OCI-LY7 (cell line): ENCODE results near the gene PHEX. TPM values are rescaled to one million over a fixed set of nuclear protein-coding genes. Genes with fewer than 3 reads are reported as not detected.

Experiments used
- BruUV-seq: library from RNA; stranded (reverse); fragments of 400-500 nt; replicated peaks from 2 replicates; lab custom pipeline; 2021; lab: Mats Ljungman, UMichigan
- CTCF ChIA-PET: fragments of 300-600 bp; sonication (Branson Sonifier 250); formaldehyde crosslinking; loops from one replicate; lab custom pipeline; 2022; ENCODE audit warnings: antibody characterized with exemption; ENCODE audit not compliant: unreplicated experiment; lab: Charles Lee
- POLR2A ChIA-PET: fragments of 300-600 bp; sonication (Branson Sonifier 250); formaldehyde crosslinking; loops from one replicate; lab custom pipeline; 2022; ENCODE audit warnings: antibody characterized with exemption; lab: Charles Lee
- DNase-seq: peaks from one replicate; pipeline ENCODE4 v3.0.0-alpha.2; 2015; ENCODE audit warnings: low spot score
- H2AFZ ChIP-seq: fragments of 200-600 bp; sonication (generic), shearing (Covaris generic); 2 replicates; pipeline ENCODE4 v1.6.1; 2014; ENCODE audit warnings: mild to moderate bottlenecking, antibody characterized with exemption, low read length, moderate library complexity
- H3K27ac ChIP-seq: fragments of 200-600 bp; sonication (generic); 2 replicates; pipeline ENCODE4 v1.5.1; 2014; ENCODE audit warnings: mixed run types, low read depth, mild to moderate bottlenecking, moderate library complexity, low read length, inconsistent platforms; ENCODE audit not compliant: poor library complexity, severe bottlenecking
- H3K36me3 ChIP-seq: fragments of 200-600 bp; sonication (generic); 2 replicates; pipeline ENCODE4 v1.6.1; 2014; ENCODE audit warnings: mild to moderate bottlenecking, antibody characterized with exemption, low read length, moderate library complexity, mixed read lengths; ENCODE audit not compliant: insufficient read depth
- H3K4me1 ChIP-seq: fragments of 200-600 bp; sonication (generic); 2 replicates; pipeline ENCODE4 v1.5.1; 2014; ENCODE audit warnings: mild to moderate bottlenecking, low read length; ENCODE audit not compliant: insufficient read depth, poor library complexity, severe bottlenecking
- H3K4me2 ChIP-seq: fragments of 200-600 bp; sonication (generic); 2 replicates; pipeline ENCODE4 v1.6.1; 2014; ENCODE audit warnings: mild to moderate bottlenecking, low read length
- H3K4me3 ChIP-seq: fragments of 200-600 bp; sonication (generic); 2 replicates; pipeline ENCODE4 v1.5.1; 2014; ENCODE audit warnings: mild to moderate bottlenecking, low read depth, low read length; ENCODE audit not compliant: poor library complexity, severe bottlenecking
- H3K79me2 ChIP-seq: fragments of 200-600 bp; sonication (generic); 2 replicates; pipeline ENCODE4 v1.6.1; 2016; ENCODE audit warnings: low read depth, mild to moderate bottlenecking, low read length, moderate library complexity, mixed read lengths; ENCODE audit not compliant: insufficient read depth
- H3K9me2 ChIP-seq: fragments of 200-600 bp; sonication (generic); 2 replicates; pipeline ENCODE4 v1.6.1; 2016; ENCODE audit warnings: mild to moderate bottlenecking, low read length, mixed read lengths; ENCODE audit not compliant: insufficient read depth
- H3K9me3 ChIP-seq: fragments of 200-600 bp; sonication (generic); 2 replicates; pipeline ENCODE4 v1.6.1; 2014; ENCODE audit warnings: mild to moderate bottlenecking, mixed run types, low read length, mixed read lengths
- H4K20me1 ChIP-seq: fragments of 200-600 bp; sonication (generic); 2 replicates; pipeline ENCODE4 v1.6.1; 2014; ENCODE audit warnings: mild to moderate bottlenecking, antibody characterized with exemption, low read length, moderate library complexity, mixed read lengths; ENCODE audit not compliant: insufficient read depth
- EZH2phosphoT487 ChIP-seq: fragments of 200-600 bp; sonication (generic); IDR thresholded peaks from 2 replicates; pipeline ENCODE4 v1.6.1; 2018; ENCODE audit warnings: low read depth, borderline replicate concordance, mild to moderate bottlenecking, mixed run types, antibody characterized with exemption, low read length, moderate library complexity, mixed read lengths
- intact Hi-C: fragments of 100-400 bp; cut with micrococcal nuclease; formaldehyde crosslinking; loops from one replicate; pipeline ENCODE4 v1.10.0; 2022; ENCODE audit not compliant: unreplicated experiment
- total RNA-seq, 2 experiments: library from RNA; depleted of rRNA in 1 of 2; stranded (reverse); fragments of >200 nt in 1 of 2; shearing (Covaris generic) in 1 of 2; gene quantifications; 2 replicates each; pipeline ENCODE4 v1.2.3, GENCODE V29; 2014 to 2022
- TF ChIP-seq, protein P1 (sequence below): fragments of 200-600 bp; sonication (generic); conservative IDR thresholded peaks from 2 replicates; pipeline ENCODE4 v1.5.1; 2014; ENCODE audit warnings: mild to moderate bottlenecking, antibody characterized with exemption, low read length, moderate library complexity, mixed read lengths

The PHEX gene
- total RNA-seq, 2 experiments from 2014 or later, result 0.09 TPM; not detected in 1

DNA sequence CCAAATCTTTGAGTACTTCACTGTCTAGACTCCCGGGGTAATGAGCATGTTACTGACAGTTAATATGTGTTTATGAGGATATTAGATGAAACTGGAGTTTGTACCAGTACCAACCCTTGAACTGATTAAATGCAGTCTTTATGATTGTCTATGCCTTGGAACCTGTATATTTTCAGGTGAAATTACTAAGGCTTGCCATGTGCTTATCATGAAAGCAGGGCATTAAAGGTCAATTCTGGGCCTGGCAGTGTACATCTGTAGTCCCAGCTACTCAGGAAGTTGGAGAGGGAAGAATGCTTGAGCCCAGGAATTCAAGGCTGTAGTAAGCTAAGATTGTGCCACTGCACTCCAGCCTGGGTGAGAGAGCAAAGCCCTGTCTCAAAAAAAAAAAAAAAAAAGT is 27.6 kb downstream of the PHEX start:
- Histone ChIP-seq H3K36me3 (no peaks in the 10 kb centered on the region), H3K27ac (no peak overlapping the region), H3K4me2 (no peak overlapping the region), H3K9me2 (no peaks in the 10 kb centered on the region), H3K79me2 (no peaks in the 10 kb centered on the region), H2AFZ (no peak overlapping the region), H3K9me3 (no peaks in the 10 kb centered on the region), H3K4me3 (no peak overlapping the region), H3K4me1 (peaks cover 15% of the 10 kb centered on the region), H4K20me1 (no peaks in the 10 kb centered on the region)
- POLR2A ChIA-PET, result interaction anchor here (0.6 kb wide), 1 partner anchor 80 kb away, joined by 3 read pairs; no protein-coding TSS in a partner anchor
- CTCF ChIA-PET, result no interaction called here
- no peak for DNase-seq
- no TSS peak for BruUV-seq
- no peak for TF ChIP-seq EZH2phosphoT487
- TF ChIP-seq, protein P1, sequence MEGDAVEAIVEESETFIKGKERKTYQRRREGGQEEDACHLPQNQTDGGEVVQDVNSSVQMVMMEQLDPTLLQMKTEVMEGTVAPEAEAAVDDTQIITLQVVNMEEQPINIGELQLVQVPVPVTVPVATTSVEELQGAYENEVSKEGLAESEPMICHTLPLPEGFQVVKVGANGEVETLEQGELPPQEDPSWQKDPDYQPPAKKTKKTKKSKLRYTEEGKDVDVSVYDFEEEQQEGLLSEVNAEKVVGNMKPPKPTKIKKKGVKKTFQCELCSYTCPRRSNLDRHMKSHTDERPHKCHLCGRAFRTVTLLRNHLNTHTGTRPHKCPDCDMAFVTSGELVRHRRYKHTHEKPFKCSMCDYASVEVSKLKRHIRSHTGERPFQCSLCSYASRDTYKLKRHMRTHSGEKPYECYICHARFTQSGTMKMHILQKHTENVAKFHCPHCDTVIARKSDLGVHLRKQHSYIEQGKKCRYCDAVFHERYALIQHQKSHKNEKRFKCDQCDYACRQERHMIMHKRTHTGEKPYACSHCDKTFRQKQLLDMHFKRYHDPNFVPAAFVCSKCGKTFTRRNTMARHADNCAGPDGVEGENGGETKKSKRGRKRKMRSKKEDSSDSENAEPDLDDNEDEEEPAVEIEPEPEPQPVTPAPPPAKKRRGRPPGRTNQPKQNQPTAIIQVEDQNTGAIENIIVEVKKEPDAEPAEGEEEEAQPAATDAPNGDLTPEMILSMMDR, result no peak
- intact Hi-C loops, result no loop called here

DNA sequence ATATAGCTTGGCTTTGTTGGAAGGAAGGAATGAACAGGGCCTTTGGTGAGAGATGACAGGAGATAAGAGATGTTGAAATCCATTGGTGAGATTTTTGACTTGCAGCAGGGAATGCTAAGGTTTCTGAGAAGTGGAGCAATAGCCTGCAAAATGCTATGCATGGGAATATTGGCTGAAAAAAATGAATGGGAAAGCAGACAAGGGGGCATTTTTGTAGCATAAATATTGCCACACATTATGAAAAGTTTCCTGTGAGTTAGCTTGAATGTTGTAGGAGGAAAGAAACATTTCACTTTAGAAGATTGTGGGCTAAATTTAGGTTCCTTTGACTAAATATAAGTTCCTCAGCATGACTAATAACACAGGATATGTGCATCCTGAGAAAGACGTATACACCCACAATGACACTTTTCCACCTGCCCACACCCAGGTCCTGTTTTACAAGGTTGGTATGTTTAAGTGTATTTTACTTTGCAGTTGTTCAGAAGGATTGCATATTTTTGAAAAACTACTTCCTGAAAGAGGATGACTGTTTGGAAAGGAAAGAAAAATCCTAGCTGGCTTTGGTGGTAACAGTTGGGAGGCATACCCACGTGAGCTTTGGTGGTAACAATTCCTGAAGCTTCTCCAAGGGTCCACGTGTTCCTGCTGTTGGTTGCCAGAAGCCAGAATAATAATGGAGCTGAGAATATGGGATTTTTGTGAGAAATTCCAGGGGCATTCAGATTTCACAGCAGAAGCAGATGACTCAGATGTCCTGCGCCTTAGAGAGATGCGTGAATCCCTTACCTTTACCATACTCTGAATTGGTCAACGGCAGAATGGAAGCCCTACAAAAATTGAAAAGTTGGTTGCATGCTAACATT is 28.5 kb downstream of the PHEX start:
- intact Hi-C loops, result no loop called here
- 0 out of 2 replicates have a peak overlapping the region, but pooled peaks have one; percentile 16 for H3K4me2 ChIP-seq
- TF ChIP-seq EZH2phosphoT487, result no peak
- TF ChIP-seq, protein P1, result no peak

DNA sequence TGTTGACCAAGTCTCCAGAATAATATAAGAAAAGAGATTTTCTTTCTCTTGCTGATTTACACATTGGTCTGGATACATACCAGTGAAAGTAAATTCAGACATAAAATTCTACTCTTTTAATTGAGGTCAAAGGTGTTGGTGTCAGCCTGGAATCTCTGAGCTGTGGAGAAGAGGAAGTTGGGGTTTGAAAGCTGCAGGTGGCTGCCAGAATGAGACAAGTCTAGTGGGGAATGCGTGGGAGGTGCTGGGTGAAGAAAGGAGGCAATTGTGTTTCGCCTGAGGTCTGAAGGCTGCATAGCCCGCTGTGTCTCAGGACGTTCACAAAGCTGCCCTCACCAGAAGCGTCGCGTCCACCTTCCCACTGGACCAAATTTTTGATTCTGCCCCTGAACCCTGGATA is 31.2 kb downstream of the PHEX start:
- intact Hi-C loops, result no loop called here
- H3K9me2 ChIP-seq, result no peaks in the 10 kb centered on the region
- H3K9me3 ChIP-seq, result no peaks in the 10 kb centered on the region
- BruUV-seq, result no TSS peak
- DNase-seq, result peak; percentile 50
- TF ChIP-seq EZH2phosphoT487, result no peak
- TF ChIP-seq, protein P1, result no peak
- peak overlapping the region; percentile 42 for H3K4me2 ChIP-seq
- H3K4me3 ChIP-seq, result no peak overlapping the region
- ChIA-PET CTCF (no interaction called here), POLR2A (no interaction called here)
- 0 out of 2 replicates have a peak overlapping the region, but pooled peaks have one; percentile 25 for H2AFZ ChIP-seq
- no peaks in the 10 kb centered on the region for H3K36me3 ChIP-seq
- no peaks in the 10 kb centered on the region for H4K20me1 ChIP-seq
- peaks cover 15% of the 10 kb centered on the region for H3K4me1 ChIP-seq
- no peaks in the 10 kb centered on the region for H3K79me2 ChIP-seq
- H3K27ac ChIP-seq, result no peak overlapping the region

More for the DNA sequence above, 28.5 kb downstream of the PHEX start:
- no peaks in the 10 kb centered on the region for H4K20me1 ChIP-seq
- ChIA-PET POLR2A (interaction anchor here (0.6 kb wide), 3 partner anchors 81 to 1116 kb away, joined by 3 to 4 read pairs (median 3); no protein-coding TSS in a partner anchor), CTCF (no interaction called here)
- no peak overlapping the region for H3K4me3 ChIP-seq
- no TSS peak for BruUV-seq
- H3K79me2 ChIP-seq, result no peaks in the 10 kb centered on the region
- H2AFZ ChIP-seq, result no peak overlapping the region
- H3K9me2 ChIP-seq, result no peaks in the 10 kb centered on the region
- H3K27ac ChIP-seq, result no peak overlapping the region
- H3K4me1 ChIP-seq, result peaks cover 15% of the 10 kb centered on the region
- DNase-seq, result peak; percentile 1
- H3K9me3 ChIP-seq, result no peaks in the 10 kb centered on the region
- no peaks in the 10 kb centered on the region for H3K36me3 ChIP-seq
